ENCODE results near the gene TM9SF1.

DNA sequence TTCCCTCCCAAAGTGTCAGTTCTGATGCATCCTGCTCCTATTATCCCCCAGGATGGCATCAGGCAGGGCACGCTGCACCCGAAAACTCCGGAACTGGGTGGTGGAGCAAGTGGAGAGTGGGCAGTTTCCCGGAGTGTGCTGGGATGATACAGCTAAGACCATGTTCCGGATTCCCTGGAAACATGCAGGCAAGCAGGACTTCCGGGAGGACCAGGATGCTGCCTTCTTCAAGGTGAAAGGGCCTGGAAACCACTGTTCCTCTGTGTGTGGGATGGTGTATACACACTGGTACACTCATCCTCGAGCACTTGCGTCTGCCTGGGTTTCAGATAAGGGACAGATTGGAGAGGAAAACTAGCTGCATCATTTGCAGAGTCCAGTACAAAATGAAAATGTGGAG is 33.1 kb downstream of the TM9SF1 start:
- TF ChIP-seq SUZ12 (IDR thresholded peaks at IDR 0.05): no peak
- no peak for TF ChIP-seq SP1 (IDR thresholded peaks at IDR 0.05)
- no peak for TF ChIP-seq FOXM1 (IDR thresholded peaks at IDR 0.05; ENCODE audit: borderline replicate concordance)
- no peak for TF ChIP-seq BHLHE40 (IDR thresholded peaks at IDR 0.05; ENCODE audit: borderline replicate concordance)
- TF ChIP-seq NFRKB (IDR thresholded peaks at IDR 0.05): no peak
- no peak for TF ChIP-seq FOXK2 (IDR thresholded peaks at IDR 0.05)
- TF ChIP-seq ELF4 (IDR thresholded peaks at IDR 0.05): no peak
- no peak for TF ChIP-seq LEF1 (IDR thresholded peaks at IDR 0.05; ENCODE audit: borderline replicate concordance)
- no peak for TF ChIP-seq TARDBP (IDR thresholded peaks at IDR 0.05)
- TF ChIP-seq CTBP1 (IDR thresholded peaks at IDR 0.05; ENCODE audit: borderline replicate concordance): no peak
- no peak for TF ChIP-seq HDGF (IDR thresholded peaks at IDR 0.05; ENCODE audit: borderline replicate concordance)
